Neuronal stem cell (in vitro differentiated cells): Measurements from ENCODE around the gene MYL5.

Experiments
- DNase-seq: peaks from one replicate; pipeline ENCODE4 v3.0.0-alpha.2; 2013; ENCODE audit warnings: low spot score
- H2AFZ ChIP-seq: one replicate; pipeline ENCODE4 v1.6.1; 2013; ENCODE audit warnings: mild to moderate bottlenecking, low read length, inconsistent platforms
- H2AK5ac ChIP-seq: 2 replicates; pipeline ENCODE4 v1.6.1; 2013; ENCODE audit warnings: low read depth, mild to moderate bottlenecking, inconsistent platforms, low read length, moderate library complexity, mixed read lengths
- H2BK120ac ChIP-seq: 2 replicates; pipeline ENCODE4 v1.6.1; 2013; ENCODE audit warnings: low read depth, mild to moderate bottlenecking, inconsistent platforms, low read length, moderate library complexity, mixed read lengths
- H2BK12ac ChIP-seq: one replicate; pipeline ENCODE4 v1.6.1; 2013; ENCODE audit warnings: low read length, inconsistent platforms
- H2BK15ac ChIP-seq: 2 replicates; pipeline ENCODE4 v1.6.1; 2013; ENCODE audit warnings: mild to moderate bottlenecking, low read length, inconsistent platforms, mixed read lengths
- H2BK5ac ChIP-seq: one replicate; pipeline ENCODE4 v1.6.1; 2013; ENCODE audit warnings: inconsistent platforms, mild to moderate bottlenecking, low read length, moderate library complexity
- H3K14ac ChIP-seq: one replicate; pipeline ENCODE4 v1.6.1; 2013; ENCODE audit warnings: low read length, inconsistent platforms
- H3K18ac ChIP-seq: 2 replicates; pipeline ENCODE4 v1.6.1; 2013; ENCODE audit warnings: low read length, inconsistent platforms
- H3K23ac ChIP-seq: 2 replicates; pipeline ENCODE4 v1.6.1; 2013; ENCODE audit warnings: low read depth, mild to moderate bottlenecking, mixed read lengths, low read length, inconsistent platforms; ENCODE audit not compliant: poor library complexity
- H3K27ac ChIP-seq: replicated peaks from 3 replicates; pipeline ENCODE4 v1.5.1; 2013; ENCODE audit warnings: low read length, inconsistent platforms
- H3K27me3 ChIP-seq, 3 experiments: 2 replicates each; pipeline ENCODE4 v1.6.1; 2013; ENCODE audit warnings: low read length in 3 of 3, mild to moderate bottlenecking in 2 of 3, inconsistent platforms in 1 of 3, low read depth in 1 of 3, mixed read lengths in 1 of 3, moderate library complexity in 1 of 3; ENCODE audit not compliant: control insufficient read depth in 3 of 3, insufficient read depth in 3 of 3
- H3K36me3 ChIP-seq, 2 donors: replicated peaks in 1 of 2; 2 replicates each; pipeline ENCODE4 v1.6.1; 2013; ENCODE audit warnings: low read length in 2 of 2; ENCODE audit not compliant: control insufficient read depth in 2 of 2, insufficient read depth in 2 of 2
- H3K4ac ChIP-seq: 2 replicates; pipeline ENCODE4 v1.6.1; 2013; ENCODE audit warnings: inconsistent platforms, mild to moderate bottlenecking, low read length, moderate library complexity
- H3K4me1 ChIP-seq, 2 donors: 1 replicate in 1 of 2; 2 replicates in 1 of 2; pipeline ENCODE4 v1.6.1; 2013; ENCODE audit warnings: low read length in 2 of 2, low read depth in 1 of 2; ENCODE audit not compliant: control insufficient read depth in 2 of 2, insufficient read depth in 1 of 2
- H3K4me2 ChIP-seq: one replicate; pipeline ENCODE4 v1.6.1; 2013; ENCODE audit warnings: mild to moderate bottlenecking, low read length, inconsistent platforms; ENCODE audit not compliant: insufficient read depth, poor library complexity, severe bottlenecking
- H3K4me3 ChIP-seq, 2 donors: 2 replicates each; pipeline ENCODE4 v1.5.1; 2013; ENCODE audit warnings: low read length in 2 of 2, mild to moderate bottlenecking in 2 of 2, inconsistent platforms in 1 of 2, moderate library complexity in 1 of 2
- H3K79me1 ChIP-seq: one replicate; pipeline ENCODE4 v1.6.1; 2013; ENCODE audit warnings: low read depth, mild to moderate bottlenecking, inconsistent platforms, low read length, moderate library complexity
- H3K9ac ChIP-seq: one replicate; pipeline ENCODE4 v1.6.1; 2013; ENCODE audit warnings: mild to moderate bottlenecking, low read depth, low read length, inconsistent platforms; ENCODE audit not compliant: poor library complexity
- H3K9me3 ChIP-seq, 2 donors: replicated peaks in 1 of 2; 2 replicates each; pipeline versions ENCODE3 to v1.6.1; 2013; ENCODE audit warnings: low read length in 2 of 2, mild to moderate bottlenecking in 2 of 2, inconsistent platforms in 1 of 2, low read depth in 1 of 2, mixed read lengths in 1 of 2, moderate library complexity in 1 of 2; ENCODE audit not compliant: control insufficient read depth in 2 of 2, insufficient read depth in 1 of 2
- H4K8ac ChIP-seq: one replicate; pipeline ENCODE4 v1.6.1; 2013; ENCODE audit warnings: low read depth, mild to moderate bottlenecking, inconsistent platforms, low read length, moderate library complexity
- H4K91ac ChIP-seq: one replicate; pipeline ENCODE4 v1.6.1; 2013; ENCODE audit warnings: low read length, low read depth, mild to moderate bottlenecking, inconsistent platforms; ENCODE audit not compliant: poor library complexity
- WGBS, 2 donors: extraction: QIAGEN DNeasy Blood & Tissue Kit; methylation state at CpG; one replicate each; pipeline ENCODE4 v1.1.7; 2013; ENCODE audit warnings: missing lambda C conversion rate in 2 of 2, mixed read lengths in 1 of 2; ENCODE audit not compliant: insufficient read length in 2 of 2, insufficient replicate concordance in 1 of 2; ENCODE audit errors: extremely low coverage in 2 of 2; 5-methylcytosine and 5-hydroxymethylcytosine counted together

Gene MYL5

DNA sequence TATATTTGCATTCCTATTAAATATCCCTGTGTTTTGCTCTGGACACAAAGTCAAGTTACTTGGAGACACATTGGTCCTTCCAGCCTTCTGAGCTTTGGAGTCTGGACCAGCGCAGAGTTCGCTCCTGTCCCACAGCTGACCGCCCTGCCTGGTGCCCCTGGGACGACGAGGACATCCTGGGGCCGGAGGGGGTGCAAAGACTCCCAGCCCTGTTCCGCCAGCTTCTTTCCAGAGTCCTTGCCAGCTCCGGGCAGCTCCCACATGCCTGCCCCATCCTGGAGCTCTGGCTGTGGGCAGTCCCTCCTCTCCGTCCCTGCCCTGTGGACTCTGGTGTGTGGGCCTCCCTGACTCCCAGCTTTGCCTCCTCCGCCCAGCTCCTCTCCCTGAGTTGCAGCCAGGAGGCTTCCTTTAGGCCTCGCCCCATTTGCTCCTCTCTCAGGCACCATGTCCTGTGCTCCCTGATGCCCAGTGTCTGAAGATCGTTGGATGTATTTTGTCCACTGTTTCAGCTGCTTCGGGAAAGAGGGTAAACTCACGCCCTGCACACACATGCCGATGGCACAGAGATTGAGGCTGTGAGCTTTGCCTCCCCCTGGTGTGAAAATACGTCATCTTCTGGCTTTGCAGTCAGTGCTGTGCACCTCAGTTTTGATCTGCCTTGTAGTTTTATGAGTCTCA, 26.4 kb downstream of the MYL5 start:
- no peak overlapping the region for H3K23ac ChIP-seq
- no peak overlapping the region for H2AFZ ChIP-seq
- H3K27ac ChIP-seq = no peak overlapping the region
- no peak overlapping the region for H4K8ac ChIP-seq
- H3K9me3 ChIP-seq = peaks cover 0 to 2% of the 10 kb centered on the region in 2 donors
- no peaks in the 10 kb centered on the region for H3K36me3 ChIP-seq
- no peak overlapping the region for H3K4me3 ChIP-seq
- no peak for DNase-seq
- no peak overlapping the region for H2BK120ac ChIP-seq
- H2AK5ac ChIP-seq = peak overlapping the region; percentile 17
- H3K18ac ChIP-seq = no peak overlapping the region
- peaks cover 3 to 6% of the 10 kb centered on the region in 2 donors for H3K4me1 ChIP-seq
- H2BK15ac ChIP-seq = no peak overlapping the region
- no peak overlapping the region for H3K14ac ChIP-seq
- H2BK5ac ChIP-seq = no peak overlapping the region
- H3K4me2 ChIP-seq = no peak overlapping the region
- H4K91ac ChIP-seq = no peak overlapping the region
- no peaks in the 10 kb centered on the region for H3K79me1 ChIP-seq
- H3K27me3 ChIP-seq = peaks cover 0 to 2% (median 0%) of the 10 kb centered on the region in 3 experiments
- H3K9ac ChIP-seq = no peak overlapping the region
- H2BK12ac ChIP-seq = no peak overlapping the region
- no CpG with 5 or more reads among the region's 16 CpGs for WGBS, 2 donors
- no peak overlapping the region for H3K4ac ChIP-seq

- H3K4ac ChIP-seq = no peak overlapping the region
- H3K14ac ChIP-seq = no peak overlapping the region
- H3K18ac ChIP-seq = no peak overlapping the region
- no peak overlapping the region for H2AK5ac ChIP-seq
- no peak overlapping the region for H3K27ac ChIP-seq
- H4K8ac ChIP-seq = no peak overlapping the region
- H3K4me3 ChIP-seq = peak overlapping the region in 1 of 2 donors; percentile 16
- H2AFZ ChIP-seq = peak overlapping the region; percentile 7
- no peak overlapping the region for H4K91ac ChIP-seq
- H3K4me1 ChIP-seq = peaks cover 7 to 12% of the 10 kb centered on the region in 2 donors
- H3K9me3 ChIP-seq = peaks cover 0 to 2% of the 10 kb centered on the region in 2 donors
- no peak overlapping the region for H2BK12ac ChIP-seq
- H3K23ac ChIP-seq = no peak overlapping the region
- no peak overlapping the region for H2BK15ac ChIP-seq
- no peak overlapping the region for H2BK120ac ChIP-seq
- no peak for DNase-seq
- no peak overlapping the region for H2BK5ac ChIP-seq
- H3K27me3 ChIP-seq = peaks cover 0 to 2% (median 0%) of the 10 kb centered on the region in 3 experiments
- no peak overlapping the region for H3K9ac ChIP-seq
- no peaks in the 10 kb centered on the region for H3K36me3 ChIP-seq
- H3K79me1 ChIP-seq = peaks cover 4% of the 10 kb centered on the region
- H3K4me2 ChIP-seq = no peak overlapping the region
- no CpG with 5 or more reads among the region's 7 CpGs for WGBS, 2 donors
These were observed 28.3 kb downstream of the MYL5 start for GRCh38 chr4:702618-703048.

DNA sequence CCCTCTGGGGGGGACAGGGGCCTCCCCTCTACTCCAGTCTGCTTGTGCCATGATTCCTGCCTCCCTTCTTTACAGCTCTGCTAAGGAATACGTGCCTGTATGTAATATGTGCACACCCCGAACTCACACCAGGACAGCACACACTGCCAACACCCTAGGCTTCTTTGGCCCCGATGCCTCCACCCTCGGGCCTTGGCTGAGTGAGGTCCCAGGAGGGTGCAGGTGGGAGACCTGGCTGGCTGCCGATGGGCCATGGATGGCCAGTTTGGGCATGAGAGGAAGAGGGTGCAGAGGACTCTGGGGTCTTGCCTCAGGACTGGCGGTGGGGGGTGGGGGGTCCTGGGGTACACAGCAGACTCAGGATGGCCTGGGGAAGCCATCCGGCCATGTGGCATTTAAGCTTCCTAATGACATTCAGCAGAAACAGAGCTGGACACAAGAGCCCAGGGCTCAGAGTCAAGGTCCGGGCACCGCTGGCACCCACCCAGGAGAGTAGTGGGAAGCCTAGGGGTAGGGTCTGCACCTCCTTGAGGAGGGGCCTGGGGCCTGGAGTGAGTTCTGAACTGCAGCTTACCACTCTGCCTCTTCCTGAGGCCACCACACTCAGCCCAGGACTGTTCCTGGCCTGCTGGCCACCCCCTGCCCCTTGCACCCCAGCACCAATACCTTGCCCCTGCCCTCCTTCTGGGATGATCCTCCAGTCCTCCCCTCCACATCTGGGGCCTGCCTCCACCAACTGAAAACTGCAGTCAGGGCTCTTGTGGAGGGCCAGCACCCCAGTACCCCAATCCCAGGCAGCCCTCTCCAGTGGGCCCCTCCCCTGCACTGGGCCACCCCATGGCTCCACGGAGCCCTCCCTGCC, 29.2 kb downstream of the MYL5 start:
- Histone ChIP-seq H2BK15ac (no peak overlapping the region), H3K18ac (no peak overlapping the region), H3K4me1 (peaks cover 9 to 12% of the 10 kb centered on the region in 2 donors), H3K4me2 (no peak overlapping the region), H3K27me3 (peaks cover 0 to 2% (median 0%) of the 10 kb centered on the region in 3 experiments), H3K4me3 (no peak overlapping the region), H2AFZ (no peak overlapping the region), H3K9me3 (peaks cover 0 to 9% of the 10 kb centered on the region in 2 donors), H2BK12ac (peak overlapping the region; percentile 10), H3K14ac (peak overlapping the region; percentile 56), H3K9ac (no peak overlapping the region), H3K79me1 (peaks cover 9% of the 10 kb centered on the region), H4K91ac (no peak overlapping the region), H3K27ac (no peak overlapping the region), H4K8ac (no peak overlapping the region), H3K4ac (no peak overlapping the region), H3K23ac (peak overlapping the region; percentile 65), H2AK5ac (peak overlapping the region; percentile 82), H3K36me3 (peaks cover 2 to 6% of the 10 kb centered on the region in 2 donors), H2BK120ac (no peak overlapping the region), H2BK5ac (peak overlapping the region; percentile 50)
- no CpG with 5 or more reads among the region's 10 CpGs for WGBS, 2 donors
- DNase-seq = no peak
